PC-9 (cell line): Measurements from ENCODE around the gene CCDC92. TPM values are rescaled to one million over a fixed set of nuclear protein-coding genes. Genes with fewer than 3 reads are reported as not detected.
"Not testable (repeated sequence)": the region's sequence is repeated elsewhere in the genome, so short reads cannot be mapped to it uniquely, and the experiment has no call there.

ENCODE experiments used
- BruUV-seq: library from RNA; stranded (reverse); fragments of 400-500 nt; replicated peaks from 2 replicates; lab custom pipeline; 2021; lab: Mats Ljungman, UMichigan
- CTCF ChIA-PET: fragments of 300-600 bp; sonication (Branson Sonifier 250); formaldehyde crosslinking; loops from one replicate; lab custom pipeline; 2022; ENCODE audit warnings: antibody characterized with exemption; lab: Charles Lee
- POLR2A ChIA-PET: fragments of 300-600 bp; sonication (Branson Sonifier 250); formaldehyde crosslinking; loops from one replicate; lab custom pipeline; 2022; ENCODE audit warnings: antibody characterized with exemption; ENCODE audit not compliant: unreplicated experiment; lab: Charles Lee
- DNase-seq, 2 experiments: peaks; one replicate each; pipeline versions ENCODE4 v3.0.0 to v3.0.0-alpha.2; 2015 to 2022; ENCODE audit warnings: mixed read lengths in 1 of 2
- H2AFZ ChIP-seq: fragments of 200-600 bp; sonication (generic); 2 replicates; pipeline ENCODE4 v1.8.1; 2017; ENCODE audit warnings: antibody characterized with exemption
- H3F3A ChIP-seq: fragments of 200-600 bp; sonication (generic); 2 replicates; pipeline ENCODE4 v1.8.1; 2017; ENCODE audit warnings: antibody characterized with exemption, mild to moderate bottlenecking, low read depth; ENCODE audit not compliant: insufficient read depth
- H3K27ac ChIP-seq: fragments of 200-600 bp; sonication (generic); 2 replicates; pipeline ENCODE4 v1.6.1; 2016; ENCODE audit warnings: mixed run types
- H3K27me3 ChIP-seq: fragments of 200-600 bp; sonication (generic); 2 replicates; pipeline ENCODE4 v1.6.1; 2016; ENCODE audit warnings: low read depth, mixed run types; ENCODE audit not compliant: insufficient read depth
- H3K36me3 ChIP-seq: fragments of 200-600 bp; sonication (generic); 2 replicates; pipeline ENCODE4 v1.6.1; 2016; ENCODE audit warnings: low read depth, mixed run types
- H3K4me1 ChIP-seq: fragments of 200-600 bp; sonication (generic); replicated peaks from 2 replicates; pipeline ENCODE4 v1.6.1; 2016; ENCODE audit warnings: mixed run types; ENCODE audit not compliant: insufficient read depth
- H3K4me2 ChIP-seq: fragments of 200-600 bp; sonication (generic); 2 replicates; pipeline ENCODE4 v1.6.1; 2017; ENCODE audit warnings: mixed run types
- H3K4me3 ChIP-seq: fragments of 200-600 bp; sonication (generic); 2 replicates; pipeline ENCODE4 v1.6.1; 2016; ENCODE audit warnings: mixed run types
- H3K79me2 ChIP-seq: fragments of 200-600 bp; sonication (generic); 2 replicates; pipeline ENCODE4 v1.6.1; 2017; ENCODE audit warnings: low read depth, mixed run types
- H3K9me2 ChIP-seq: fragments of 200-600 bp; sonication (generic); 2 replicates; pipeline ENCODE4 v1.8.1; 2017; ENCODE audit warnings: mild to moderate bottlenecking; ENCODE audit not compliant: insufficient read depth
- H3K9me3 ChIP-seq: fragments of 200-600 bp; sonication (generic); 2 replicates; pipeline ENCODE4 v1.8.1; 2016; ENCODE audit warnings: low read depth; ENCODE audit not compliant: insufficient read depth
- H4K20me1 ChIP-seq: fragments of 200-600 bp; sonication (generic); 2 replicates; pipeline ENCODE4 v1.8.1; 2017; ENCODE audit not compliant: insufficient read depth
- EZH2 ChIP-seq: fragments of 200-600 bp; sonication (generic); IDR thresholded peaks from 2 replicates; pipeline ENCODE4 v1.8.0; 2017; ENCODE audit warnings: antibody characterized with exemption, low read depth
- intact Hi-C: fragments of 100-400 bp; cut with micrococcal nuclease; formaldehyde crosslinking; loops from one replicate; pipeline ENCODE4 v1.10.0; 2022; ENCODE audit not compliant: unreplicated experiment
- total RNA-seq: library from RNA; stranded (reverse); gene quantifications from 2 replicates; pipeline ENCODE4 v1.2.3, GENCODE V29; 2021
- TF ChIP-seq, protein P1 (sequence below): fragments of 200-600 bp; sonication (generic); conservative IDR thresholded peaks from 2 replicates; pipeline ENCODE4 v1.6.1; 2017; ENCODE audit warnings: mixed run types, antibody characterized with exemption, mild to moderate bottlenecking, moderate library complexity

CCDC92 gene
- total RNA-seq, 1 experiment from 2014 or later, result 28.0 TPM

DNA sequence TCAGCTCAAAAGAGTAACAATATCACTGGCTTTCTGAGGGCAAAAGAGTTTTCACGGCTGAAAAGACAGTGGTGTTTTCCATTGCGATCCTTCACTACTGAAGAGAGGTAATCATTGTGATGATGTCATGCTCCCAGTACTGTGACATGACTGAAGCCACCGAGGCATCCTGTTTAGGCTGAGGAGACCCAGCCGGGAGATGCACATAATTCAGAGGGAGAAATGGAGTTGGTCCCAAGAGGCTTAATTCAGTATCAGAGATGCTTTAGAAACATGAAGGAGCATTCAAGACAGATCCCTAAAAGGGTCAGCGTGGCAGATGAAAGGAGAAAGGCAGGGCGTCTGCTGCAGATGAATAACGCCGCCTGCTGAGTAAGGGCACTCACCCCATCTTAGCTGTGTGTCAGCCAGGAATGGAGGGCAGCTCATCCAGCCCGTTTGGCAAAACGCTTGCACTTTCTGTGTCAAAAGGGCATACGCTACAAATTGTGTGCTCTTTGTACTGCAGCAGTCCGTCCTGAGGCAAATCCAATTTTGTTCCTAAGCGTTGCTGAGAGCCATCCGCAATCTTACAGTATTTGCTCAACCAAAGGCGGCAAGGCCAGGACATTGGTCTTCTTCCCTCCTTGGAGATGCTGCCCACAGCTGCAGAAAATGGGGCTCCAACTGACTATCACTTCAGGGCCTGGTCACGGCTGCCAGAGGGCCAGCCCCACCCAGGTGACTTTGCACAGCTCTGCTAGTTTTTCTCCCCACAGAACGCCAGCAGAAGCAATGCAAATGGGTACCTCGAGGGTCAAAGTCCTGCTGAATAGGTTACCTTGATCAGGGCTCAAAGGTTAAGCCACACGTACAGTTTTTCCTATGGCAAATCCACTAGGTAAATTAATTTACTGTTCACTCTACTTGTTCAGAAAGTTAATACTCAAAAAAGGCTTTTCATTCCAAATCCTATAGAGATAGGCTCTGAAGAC, 23.5 kb downstream of the CCDC92 start:
- TF ChIP-seq, protein P1, sequence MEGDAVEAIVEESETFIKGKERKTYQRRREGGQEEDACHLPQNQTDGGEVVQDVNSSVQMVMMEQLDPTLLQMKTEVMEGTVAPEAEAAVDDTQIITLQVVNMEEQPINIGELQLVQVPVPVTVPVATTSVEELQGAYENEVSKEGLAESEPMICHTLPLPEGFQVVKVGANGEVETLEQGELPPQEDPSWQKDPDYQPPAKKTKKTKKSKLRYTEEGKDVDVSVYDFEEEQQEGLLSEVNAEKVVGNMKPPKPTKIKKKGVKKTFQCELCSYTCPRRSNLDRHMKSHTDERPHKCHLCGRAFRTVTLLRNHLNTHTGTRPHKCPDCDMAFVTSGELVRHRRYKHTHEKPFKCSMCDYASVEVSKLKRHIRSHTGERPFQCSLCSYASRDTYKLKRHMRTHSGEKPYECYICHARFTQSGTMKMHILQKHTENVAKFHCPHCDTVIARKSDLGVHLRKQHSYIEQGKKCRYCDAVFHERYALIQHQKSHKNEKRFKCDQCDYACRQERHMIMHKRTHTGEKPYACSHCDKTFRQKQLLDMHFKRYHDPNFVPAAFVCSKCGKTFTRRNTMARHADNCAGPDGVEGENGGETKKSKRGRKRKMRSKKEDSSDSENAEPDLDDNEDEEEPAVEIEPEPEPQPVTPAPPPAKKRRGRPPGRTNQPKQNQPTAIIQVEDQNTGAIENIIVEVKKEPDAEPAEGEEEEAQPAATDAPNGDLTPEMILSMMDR, result no peak
- TF ChIP-seq EZH2, result no peak
- Histone ChIP-seq H3K4me1 (no peaks in the 10 kb centered on the region), H3F3A (no peaks in the 10 kb centered on the region), H3K27me3 (no peaks in the 10 kb centered on the region), H3K9me3 (no peaks in the 10 kb centered on the region), H3K36me3 (no peaks in the 10 kb centered on the region), H3K79me2 (no peaks in the 10 kb centered on the region), H4K20me1 (no peaks in the 10 kb centered on the region), H2AFZ (no peak overlapping the region), H3K27ac (no peak overlapping the region), H3K9me2 (no peaks in the 10 kb centered on the region), H3K4me2 (no peak overlapping the region), H3K4me3 (no peak overlapping the region)
- BruUV-seq, result no TSS peak
- ChIA-PET POLR2A (no interaction called here), CTCF (no interaction called here)
- intact Hi-C loops, result no loop called here
- no peak for DNase-seq

DNA sequence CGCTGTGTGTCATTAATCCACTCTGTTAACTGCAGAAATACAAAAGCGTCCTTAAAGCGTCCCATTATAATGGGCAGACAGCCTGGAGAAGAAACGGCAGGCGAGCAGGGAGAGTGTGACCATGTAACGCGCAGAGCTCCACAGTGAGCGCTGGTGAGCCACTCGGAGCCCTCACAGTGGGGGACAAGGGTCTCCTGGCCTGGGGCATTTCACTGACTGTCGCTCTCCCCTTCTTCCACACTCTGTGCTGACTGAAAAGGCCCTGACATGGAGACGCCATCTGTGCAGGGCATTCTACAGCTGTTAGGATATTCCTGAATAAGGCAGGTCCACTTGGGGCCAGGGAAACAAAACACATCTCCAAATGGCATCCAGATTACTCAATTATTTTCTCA, 24.2 kb downstream of the CCDC92 start:
- intact Hi-C loops, result no loop called here
- no peak overlapping the region for H2AFZ ChIP-seq
- H3K9me3 ChIP-seq, result no peaks in the 10 kb centered on the region
- H4K20me1 ChIP-seq, result no peaks in the 10 kb centered on the region
- TF ChIP-seq EZH2, result no peak
- TF ChIP-seq, protein P1, result no peak
- no peaks in the 10 kb centered on the region for H3F3A ChIP-seq
- H3K4me2 ChIP-seq, result no peak overlapping the region
- no peaks in the 10 kb centered on the region for H3K27me3 ChIP-seq
- POLR2A ChIA-PET, result no interaction called here
- no TSS peak for BruUV-seq
- H3K79me2 ChIP-seq, result no peaks in the 10 kb centered on the region
- no peak overlapping the region for H3K4me3 ChIP-seq
- no peak overlapping the region for H3K27ac ChIP-seq
- CTCF ChIA-PET, result no interaction called here
- no peaks in the 10 kb centered on the region for H3K36me3 ChIP-seq
- no peaks in the 10 kb centered on the region for H3K4me1 ChIP-seq
- DNase-seq, result no peak
- no peaks in the 10 kb centered on the region for H3K9me2 ChIP-seq

DNA sequence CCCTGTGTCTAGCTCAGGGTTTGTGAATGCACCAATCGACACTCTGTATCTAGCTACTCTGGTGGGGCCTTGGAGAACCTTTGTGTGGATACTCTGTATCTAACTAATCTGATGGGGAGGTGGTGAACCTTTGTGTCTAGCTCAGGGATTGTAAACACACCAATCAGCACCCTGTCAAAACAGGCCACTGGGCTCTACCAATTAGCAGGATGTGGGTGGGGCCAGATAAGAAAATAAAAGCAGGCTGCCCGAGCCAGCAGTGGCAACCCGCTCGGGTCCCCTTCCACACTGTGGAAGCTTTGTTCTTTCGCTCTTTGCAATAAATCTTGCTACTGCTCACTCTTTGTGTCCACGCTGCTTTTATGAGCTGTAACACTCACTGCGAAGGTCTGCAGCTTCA, 25.1 kb downstream of the CCDC92 start:
- H3K27ac ChIP-seq, H3K4me1 ChIP-seq, H3K4me3 ChIP-seq, BruUV-seq, H3F3A ChIP-seq, POLR2A ChIA-PET, H4K20me1 ChIP-seq, H3K4me2 ChIP-seq, DNase-seq, H3K27me3 ChIP-seq, CTCF ChIA-PET, intact Hi-C loops, H3K9me3 ChIP-seq, H2AFZ ChIP-seq, H3K9me2 ChIP-seq, H3K79me2 ChIP-seq, H3K36me3 ChIP-seq: not testable (repeated sequence)

DNA sequence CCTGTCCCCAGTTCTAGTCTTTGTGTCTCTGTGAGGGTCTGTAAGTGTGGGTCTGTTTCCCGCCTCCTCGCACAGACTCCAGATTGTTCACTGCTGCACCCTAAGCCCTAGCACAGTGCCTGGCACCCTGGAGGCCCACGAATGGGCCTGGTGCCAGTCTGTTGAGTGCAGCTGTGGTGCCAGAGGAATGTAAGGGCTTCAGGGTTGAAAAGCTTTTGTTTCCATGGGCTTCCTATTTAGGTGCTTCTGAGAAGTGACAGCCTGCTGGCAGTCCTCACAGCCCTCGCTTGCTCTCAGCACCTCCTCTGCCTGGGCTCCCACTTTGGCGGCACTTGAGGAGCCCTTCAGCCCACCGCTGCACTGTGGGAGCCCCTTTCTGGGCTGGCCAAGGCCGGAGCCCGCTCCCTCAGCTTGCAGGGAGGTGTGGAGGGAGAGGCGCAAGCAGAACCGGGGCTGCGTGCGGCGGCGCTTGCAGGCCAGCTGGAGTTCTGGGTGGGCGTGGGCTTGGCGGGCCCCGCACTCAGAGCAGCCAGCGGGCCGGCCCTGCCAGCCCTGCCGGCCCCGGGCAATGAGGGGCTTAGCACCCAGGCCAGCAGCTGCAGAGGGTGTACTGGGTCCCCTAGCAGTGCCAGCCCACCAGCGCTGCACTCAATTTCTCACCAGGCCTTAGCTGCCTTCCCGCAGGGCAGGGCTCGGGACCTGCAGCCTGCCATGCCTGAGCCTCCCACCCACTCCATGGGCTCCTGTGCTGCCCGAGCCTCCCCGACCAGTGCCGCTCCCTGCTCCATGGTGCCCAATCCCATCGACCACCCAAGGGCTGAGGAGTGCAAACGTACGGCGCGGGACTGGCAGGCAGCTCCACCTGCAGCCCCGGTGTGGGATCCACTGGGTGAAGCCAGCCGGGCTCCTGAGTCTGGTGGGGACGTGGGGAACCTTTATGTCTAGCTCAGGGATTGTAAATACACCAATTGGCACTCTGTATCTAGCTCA, 25.8 kb downstream of the CCDC92 start:
- H3K4me2 ChIP-seq, BruUV-seq, H4K20me1 ChIP-seq, H3K27me3 ChIP-seq, intact Hi-C loops, H3K79me2 ChIP-seq, H2AFZ ChIP-seq, H3K36me3 ChIP-seq, H3K9me3 ChIP-seq, H3K4me1 ChIP-seq, H3K27ac ChIP-seq, POLR2A ChIA-PET, H3F3A ChIP-seq, CTCF ChIA-PET, H3K4me3 ChIP-seq, H3K9me2 ChIP-seq, DNase-seq: not testable (repeated sequence)
